Measurements from ENCODE around the gene HDHD3.

HDHD3 gene

DNA sequence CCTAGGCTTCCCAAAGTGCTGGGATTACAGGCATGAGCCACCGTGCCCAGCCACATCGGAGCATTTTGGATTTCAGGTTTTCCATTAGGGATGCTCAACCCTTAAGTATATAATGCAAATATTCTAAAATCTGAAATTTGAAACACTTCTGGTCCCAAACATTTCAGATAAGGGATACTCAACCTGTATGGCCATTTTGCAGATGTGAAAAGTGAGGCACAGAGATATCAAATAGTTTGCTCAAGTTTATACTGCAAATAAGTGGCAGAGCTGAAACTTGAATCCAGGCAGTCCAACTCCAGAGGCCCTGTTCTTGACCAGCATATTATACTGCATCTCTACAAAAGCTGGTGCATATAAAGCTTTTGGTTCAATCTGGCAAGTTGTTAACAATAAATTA lies 39.1 kb downstream of the HDHD3 start:
- DNase-seq (ENCODE audit: low spot score) (no peak), FAIRE-seq (no peak)

DNA sequence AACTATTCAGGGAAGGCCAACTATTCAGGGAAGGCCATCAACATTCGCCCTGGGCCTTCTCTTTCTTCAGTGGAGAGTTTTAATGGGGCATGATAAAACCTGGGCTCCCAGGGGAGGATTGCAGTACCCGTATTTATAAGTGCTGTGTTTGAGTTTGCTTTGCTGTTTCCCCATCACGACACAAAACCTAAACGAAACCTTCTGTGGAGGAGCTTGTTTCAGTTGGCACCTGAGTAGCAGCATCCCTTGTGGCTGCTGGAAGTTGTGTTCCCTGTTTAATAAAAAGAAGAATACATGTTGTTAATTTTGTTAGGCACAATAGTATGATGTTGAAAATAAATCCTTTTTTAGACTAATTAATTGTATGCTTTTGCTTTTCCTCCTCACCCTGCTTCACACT lies 45.0 kb downstream of the HDHD3 start:
- DNase-seq (ENCODE audit: low spot score) (no peak), FAIRE-seq (no peak)

DNA sequence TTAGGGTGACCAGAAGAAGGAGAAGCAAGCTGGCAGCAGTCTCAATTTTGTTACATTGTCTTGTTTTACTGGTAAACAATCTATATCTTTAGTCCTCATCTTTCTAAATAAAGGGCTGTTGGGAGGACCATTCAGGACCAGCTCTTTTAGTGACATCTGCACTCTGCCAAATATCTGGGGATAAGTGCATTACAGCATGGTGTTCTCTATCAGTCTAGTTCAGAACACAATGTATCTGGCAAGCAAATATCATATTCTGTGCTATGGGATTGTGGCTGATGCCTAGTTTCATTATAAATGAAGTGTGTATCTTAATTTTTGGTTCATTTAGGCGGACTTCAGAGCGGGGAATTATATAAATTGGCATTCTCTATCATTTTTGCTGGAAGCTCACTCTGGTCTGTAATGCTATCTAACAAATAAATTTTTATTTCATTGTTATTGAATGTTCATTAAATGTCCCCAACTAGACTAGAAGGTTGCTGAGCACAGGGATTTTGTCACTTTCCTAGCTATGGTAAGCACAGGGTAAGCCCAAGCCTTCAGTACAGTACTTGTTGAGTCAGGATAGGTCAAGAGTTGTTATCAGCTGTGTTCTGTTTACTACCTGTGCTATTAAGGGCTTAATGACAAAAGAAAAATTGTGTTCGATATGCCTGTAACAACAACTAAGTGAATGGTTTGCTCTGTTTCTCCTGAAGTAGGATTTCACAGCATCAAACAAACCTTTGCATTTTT lies 48.6 kb downstream of the HDHD3 start:
- DNase-seq (ENCODE audit: low spot score) (no peak), FAIRE-seq (no peak)

DNA sequence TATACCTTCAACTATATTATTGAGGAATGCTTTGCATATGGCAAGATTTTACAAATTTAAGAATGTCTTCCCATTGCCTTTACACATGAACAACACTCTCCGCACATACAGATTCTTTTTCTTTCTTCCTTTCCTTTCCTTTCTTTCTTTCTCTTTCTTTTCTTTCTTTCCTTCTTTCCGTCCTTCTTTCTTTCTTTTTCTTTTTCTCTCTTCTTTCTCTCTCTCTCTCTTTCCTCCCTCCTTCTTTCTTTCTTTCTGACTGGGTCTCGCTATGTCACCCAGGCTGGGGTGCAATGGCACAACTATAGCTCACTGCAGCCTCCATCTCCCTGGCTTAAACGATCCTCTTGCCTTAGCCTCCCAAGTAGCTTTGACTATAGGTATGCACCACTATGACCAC lies 50.6 kb downstream of the HDHD3 start:
- FAIRE-seq (no peak), DNase-seq (ENCODE audit: low spot score) (no peak)

Data from RCC 7860 (cell line).